Fibroblast of skin of left biceps (primary cell): ENCODE data around the gene TPP2.

Source experiments
- DNase-seq, 2 experiments: peaks; one replicate each; pipeline ENCODE4 v3.0.0-alpha.2; 2013; ENCODE audit warnings: low read depth in 2 of 2

The TPP2 gene

GRCh38 chr13:102726430-102726829 is 129.6 kb downstream of the TPP2 start:
- DNase-seq = no peak
